GM18511 (cell line): ENCODE measurements around the gene S100A7A.
"Not testable (repeated sequence)": the region's sequence is repeated elsewhere in the genome, so short reads cannot be mapped to it uniquely, and the experiment has no call there.

Experiments
- ATAC-seq: cut with Tn5 transposase; IDR thresholded peaks from one replicate; pipeline ENCODE4 v1.9.1; 2021; ENCODE audit warnings: mild to moderate bottlenecking, moderate library complexity; ENCODE audit not compliant: unreplicated experiment

Gene S100A7A

DNA sequence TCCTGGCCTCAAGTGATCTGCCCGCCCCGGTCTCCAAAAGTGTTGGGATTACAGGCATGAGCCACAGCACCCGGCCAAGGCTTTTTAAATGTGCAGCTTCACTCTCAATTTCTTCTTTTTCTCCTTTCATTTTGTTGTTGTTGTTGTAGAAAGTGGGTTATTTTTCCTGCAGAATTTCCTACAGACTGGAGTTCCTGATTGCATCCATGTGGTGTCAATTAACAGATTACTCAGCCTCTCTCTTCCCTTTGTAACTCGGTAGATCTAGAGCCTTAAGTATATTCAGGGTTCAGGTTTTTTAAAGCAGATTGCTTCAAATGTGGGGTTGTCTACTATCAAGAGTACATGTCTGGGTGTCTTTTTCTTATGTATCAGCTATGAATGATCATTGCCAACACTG lies 32.5 kb downstream of the S100A7A start:
- ATAC-seq: not testable (repeated sequence)

DNA sequence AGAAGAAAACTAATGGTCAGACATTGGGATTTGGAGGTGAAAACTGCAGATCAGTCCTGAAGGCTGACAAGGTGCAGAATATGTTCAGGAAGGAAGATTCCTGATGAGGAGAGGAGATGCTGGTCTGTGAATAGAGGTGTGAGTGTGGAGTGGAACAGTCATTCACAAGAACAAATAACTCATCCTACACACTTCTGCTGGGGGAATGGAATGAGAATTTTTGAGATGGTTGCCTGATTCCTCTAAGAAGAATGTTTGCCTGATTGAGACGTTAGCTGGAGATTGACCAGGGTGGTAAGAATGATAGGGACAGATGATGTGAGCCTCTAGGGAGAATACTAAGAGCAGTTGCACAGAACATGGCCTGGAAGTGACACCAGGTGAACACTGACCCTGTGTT lies 40.1 kb downstream of the S100A7A start:
- no peak for ATAC-seq

DNA sequence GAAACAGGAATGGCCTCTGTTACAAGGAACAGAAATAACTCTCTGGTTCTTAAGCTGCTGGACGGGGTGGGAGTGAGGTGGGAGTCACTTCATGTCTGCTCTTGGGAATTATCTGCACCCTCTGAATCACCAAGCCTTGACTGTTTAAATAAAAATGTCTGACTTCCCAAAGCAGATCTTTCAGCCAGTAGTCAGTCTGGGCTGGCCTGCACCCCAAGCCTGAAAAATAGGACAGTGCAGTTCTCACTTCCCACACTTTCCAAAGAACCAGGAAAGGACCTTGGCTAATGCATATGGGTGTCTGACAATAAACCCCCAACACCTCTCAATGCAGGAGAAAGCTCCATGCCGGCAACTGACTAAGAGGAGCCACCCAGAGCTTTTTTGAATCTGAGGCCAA lies 43.3 kb downstream of the S100A7A start:
- no peak for ATAC-seq

DNA sequence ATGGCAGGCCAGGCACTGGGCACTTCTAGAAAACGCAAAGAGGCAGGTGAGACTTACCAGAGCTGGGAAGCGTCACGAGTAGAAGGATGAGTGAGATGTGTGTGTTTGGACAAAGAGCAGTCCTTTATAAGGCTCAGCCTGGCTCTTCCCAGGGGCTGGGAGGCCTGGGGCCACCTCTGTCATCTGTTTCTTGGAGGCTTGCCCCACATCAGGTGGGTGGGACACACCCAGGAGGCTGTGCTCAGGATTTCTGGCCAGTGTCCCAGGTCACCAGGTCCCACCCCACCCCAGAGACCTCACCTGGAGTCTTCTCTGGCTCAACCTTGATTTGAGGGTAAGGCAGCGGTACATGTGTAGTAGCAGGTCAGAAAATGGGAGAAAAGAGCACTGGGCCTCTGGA lies 44.2 kb downstream of the S100A7A start, which contains the start of gene S100A7:
Gene S100A7 (minus strand): TSS at position 101 of the 400 bp plus-strand sequence. CDS start 1,638 bp downstream, outside the sequence.
- no peak for ATAC-seq

DNA sequence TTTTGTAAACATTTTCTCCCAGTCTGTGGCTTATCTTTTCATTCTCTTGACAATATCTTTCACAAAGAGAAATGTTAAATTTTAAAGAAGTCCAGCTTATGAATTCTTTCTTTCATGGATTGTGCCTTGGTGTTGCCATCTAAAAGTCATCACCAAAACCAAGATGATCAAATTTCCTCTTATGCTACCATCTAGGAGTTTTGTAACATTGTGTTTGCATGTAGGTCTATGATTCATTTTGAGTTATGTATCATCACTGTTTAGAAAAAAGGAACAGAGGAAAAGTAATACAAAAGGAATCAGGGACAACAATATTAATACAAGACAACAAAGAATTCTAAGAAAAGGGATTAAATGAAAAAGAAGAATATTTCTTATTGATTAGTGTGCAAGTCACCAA lies 46.4 kb downstream of the S100A7A start:
- ATAC-seq: not testable (repeated sequence)

DNA sequence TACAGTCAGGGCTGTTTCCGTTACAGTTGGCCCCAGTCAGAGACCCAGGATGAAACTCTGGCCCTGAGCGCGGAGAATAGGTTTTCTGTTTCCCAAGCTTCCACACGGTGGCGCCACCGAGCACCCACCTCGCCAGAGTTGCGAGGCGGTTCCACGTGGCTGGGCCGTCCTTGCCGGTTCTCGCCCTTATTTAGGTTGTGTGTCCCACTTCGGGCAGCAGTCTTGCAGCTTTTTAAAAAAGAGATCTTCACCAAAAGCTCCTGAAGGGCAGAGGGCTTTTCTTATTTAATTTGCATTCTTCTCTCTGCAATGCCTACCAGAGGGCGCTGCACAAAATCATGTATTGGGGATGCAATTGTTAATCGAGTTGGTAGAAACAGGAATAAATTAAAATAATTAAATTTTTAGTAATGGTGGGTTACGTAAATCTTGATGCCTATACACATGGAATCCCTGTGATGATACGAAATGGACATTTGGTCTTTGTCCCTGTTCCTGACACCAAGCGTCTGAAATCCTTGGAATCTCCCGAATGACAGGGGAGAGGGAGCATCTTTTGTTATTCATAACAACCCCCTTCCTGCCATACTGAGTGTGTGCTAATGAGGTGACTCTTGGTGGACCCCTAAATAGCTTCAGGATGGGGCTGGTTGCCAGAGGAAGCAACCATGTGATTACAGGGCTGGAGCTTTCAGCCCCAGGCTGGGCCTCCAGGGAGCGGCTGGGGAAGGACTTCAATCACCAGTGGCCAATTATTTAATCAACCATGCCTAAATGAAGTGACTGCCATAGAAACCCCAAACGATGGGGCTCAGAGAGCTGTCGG lies 49.7 kb downstream of the S100A7A start:
- no peak for ATAC-seq

DNA sequence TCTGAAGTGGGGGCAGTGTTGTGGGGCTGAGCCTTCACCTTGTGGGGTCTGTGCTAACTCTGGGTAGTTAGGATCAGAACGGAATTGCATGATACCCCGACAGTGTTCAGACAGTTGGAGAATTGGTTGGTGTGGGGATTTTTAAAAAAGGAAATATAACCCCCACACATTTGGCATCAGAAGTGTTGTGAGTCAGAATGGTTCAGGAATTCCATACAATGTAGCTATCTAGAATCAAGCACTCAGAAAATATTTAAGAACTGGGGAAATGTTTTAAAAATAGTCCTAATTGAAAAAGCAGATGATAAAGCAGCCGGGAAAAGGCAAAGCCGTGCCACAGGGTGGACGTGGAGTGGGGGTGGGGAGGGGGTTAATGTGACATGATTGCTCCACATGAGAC lies 50.6 kb downstream of the S100A7A start:
- no peak for ATAC-seq

DNA sequence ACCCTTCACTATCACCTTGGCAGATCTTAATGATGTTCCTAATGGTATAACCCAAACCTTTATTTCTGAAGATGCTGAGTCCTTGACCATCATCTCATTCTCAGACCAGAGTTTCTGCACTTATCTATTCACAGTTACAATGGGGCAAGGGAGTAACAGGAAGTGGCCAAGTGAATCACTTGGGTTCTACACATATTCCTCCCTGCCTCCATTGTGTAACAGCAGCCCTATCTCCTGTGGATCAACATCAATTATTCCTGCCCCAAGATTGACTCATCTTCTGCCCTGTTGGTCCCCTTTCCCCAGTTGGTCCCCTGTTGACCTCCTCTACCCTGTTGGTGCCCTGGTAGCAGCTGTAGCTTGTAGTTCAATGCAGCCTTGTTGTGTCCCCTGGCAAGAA lies 54.4 kb downstream of the S100A7A start:
- no peak for ATAC-seq
